BLaER1 treated with 17β-estradiol and CSF1 and Interleukin-3, amounts not matched to agents 10 nM and 100 nM (cell line): ENCODE data around the gene BCAS4.
A peak's percentile ranks its signal among the peaks of the same experiment; 100 is the strongest.

Experiments used
- H3K27ac ChIP-seq, 11 experiments: shearing (Covaris generic); formaldehyde crosslinking; 2 replicates each; pipeline ENCODE4 v1.8.1; 2022
- H3K27me3 ChIP-seq, 11 experiments: shearing (Covaris generic); formaldehyde crosslinking; 2 replicates each; pipeline ENCODE4 v1.8.1; 2022
- H3K36me3 ChIP-seq, 11 experiments: shearing (Covaris generic); formaldehyde crosslinking; 2 replicates each; pipeline ENCODE4 v1.8.1; 2022
- H3K4me1 ChIP-seq, 10 experiments: shearing (Covaris generic); formaldehyde crosslinking; 2 replicates each; pipeline ENCODE4 v1.8.1; 2022
- H3K4me2 ChIP-seq, 11 experiments: shearing (Covaris generic); formaldehyde crosslinking; 2 replicates each; pipeline ENCODE4 v1.8.1; 2022
- H3K4me3 ChIP-seq, 10 experiments: shearing (Covaris generic); formaldehyde crosslinking; 2 replicates each; pipeline ENCODE4 v1.8.1; 2022
- H3K9ac ChIP-seq, 11 experiments: shearing (Covaris generic); formaldehyde crosslinking; 2 replicates each; pipeline ENCODE4 v1.8.1; 2022
- H3K9me3 ChIP-seq, 11 experiments: shearing (Covaris generic); formaldehyde crosslinking; replicated peaks in 1 of 11; 2 replicates each; pipeline ENCODE4 v1.8.1; 2022
- H4K20me1 ChIP-seq, 11 experiments: shearing (Covaris generic); formaldehyde crosslinking; 2 replicates each; pipeline ENCODE4 v1.8.1; 2022
- Cebpa-rat ChIP-seq, 11 experiments: shearing (Covaris generic); IDR thresholded peaks; 2 replicates each; pipeline ENCODE4 v1.8.1; 2022

The BCAS4 gene

DNA sequence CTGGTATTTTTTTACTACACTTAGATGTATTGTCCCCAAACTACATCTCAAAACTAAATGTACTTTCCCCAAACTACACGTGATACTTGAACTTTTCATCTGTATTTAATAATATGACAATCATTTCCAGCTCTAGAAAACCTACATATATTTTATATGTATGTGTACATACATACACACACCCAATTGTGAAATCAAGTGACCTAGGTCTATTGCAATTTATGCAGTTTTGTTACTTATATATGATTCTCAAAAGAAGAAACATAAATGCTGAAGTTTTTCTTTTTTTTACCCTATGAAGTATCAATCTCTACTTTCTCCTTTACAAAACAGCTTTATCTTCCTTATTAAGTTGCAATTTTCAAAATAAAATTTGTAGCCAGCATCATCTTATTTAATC is 131.7 kb downstream of the BCAS4 start:
- peaks cover 64 to 80% (median 73%) of the 10 kb centered on the region in 10 experiments for H3K4me1 ChIP-seq
- H3K9me3 ChIP-seq = no peaks in the 10 kb centered on the region
- H3K36me3 ChIP-seq = peaks cover 17 to 82% (median 72%) of the 10 kb centered on the region in 11 experiments; a peak in 21 of 22 replicates
- H4K20me1 ChIP-seq = peaks cover 68 to 85% (median 77%) of the 10 kb centered on the region in 11 experiments
- H3K4me3 ChIP-seq = no peak overlapping the region
- TF ChIP-seq Cebpa-rat (IDR thresholded peaks at IDR 0.05) = no peak
- peak overlapping the region in 4 of 11 experiments; percentile 43 to 89 (median 69); a peak in 8 of 22 replicates for H3K4me2 ChIP-seq
- no peaks in the 10 kb centered on the region for H3K27me3 ChIP-seq
- no peak overlapping the region for H3K9ac ChIP-seq
- no peak overlapping the region for H3K27ac ChIP-seq
